ENCODE measurements around the gene C10orf120. TPM values are rescaled to one million over a fixed set of nuclear protein-coding genes. Genes with fewer than 3 reads are reported as not detected.

The C10orf120 gene
- total RNA-seq, 4 donors from 2014 or later = not detected

DNA sequence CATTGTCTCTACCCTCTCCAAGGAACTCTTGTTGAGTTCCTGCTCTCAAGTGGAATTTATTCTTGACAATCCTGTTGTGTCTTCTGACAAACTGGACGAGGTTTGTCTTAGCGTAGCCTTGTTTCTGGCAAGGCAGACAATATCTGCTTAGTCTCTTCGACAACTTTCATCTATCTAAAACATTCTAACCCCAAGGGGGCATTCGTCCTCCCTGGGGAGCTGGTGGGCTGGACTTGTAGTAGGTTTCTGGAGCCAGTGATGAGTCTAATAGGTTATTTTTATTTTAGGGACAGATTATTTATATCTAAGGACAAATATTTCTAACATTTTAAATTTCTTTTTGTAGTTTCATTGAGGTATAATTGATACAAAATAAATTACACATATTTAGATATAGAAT, 7.3 kb upstream of the C10orf120 start:
- in situ Hi-C loops (cut with MboI; ENCODE audit: low pct_ligation_motif_present in 1 of 4, low pct_unique_long_range_greater_than_20kb in 1 of 4, low sequenced_read_pairs in 3 of 4) (no loop called here), intact Hi-C loops (cut with DNase I; ENCODE audit: low total_unique reads) (loop anchor here (10.0 kb wide), 1 partner anchor 62 kb away; no protein-coding TSS in a partner anchor)
- H3K4me3 ChIP-seq = no peak overlapping the region
- H3K27ac ChIP-seq = no peak overlapping the region
- DNase-seq = no peak
- H3K4me1 ChIP-seq = no peaks in the 10 kb centered on the region
- no peaks in the 10 kb centered on the region for H3K36me3 ChIP-seq
- TF ChIP-seq POLR2AphosphoS5 (IDR thresholded peaks at IDR 0.05) (no peak), POLR2A (IDR thresholded peaks at IDR 0.05) (no peak), EP300 (IDR thresholded peaks at IDR 0.05; ENCODE audit: low read depth) (no peak)
- TF ChIP-seq, protein P1, sequence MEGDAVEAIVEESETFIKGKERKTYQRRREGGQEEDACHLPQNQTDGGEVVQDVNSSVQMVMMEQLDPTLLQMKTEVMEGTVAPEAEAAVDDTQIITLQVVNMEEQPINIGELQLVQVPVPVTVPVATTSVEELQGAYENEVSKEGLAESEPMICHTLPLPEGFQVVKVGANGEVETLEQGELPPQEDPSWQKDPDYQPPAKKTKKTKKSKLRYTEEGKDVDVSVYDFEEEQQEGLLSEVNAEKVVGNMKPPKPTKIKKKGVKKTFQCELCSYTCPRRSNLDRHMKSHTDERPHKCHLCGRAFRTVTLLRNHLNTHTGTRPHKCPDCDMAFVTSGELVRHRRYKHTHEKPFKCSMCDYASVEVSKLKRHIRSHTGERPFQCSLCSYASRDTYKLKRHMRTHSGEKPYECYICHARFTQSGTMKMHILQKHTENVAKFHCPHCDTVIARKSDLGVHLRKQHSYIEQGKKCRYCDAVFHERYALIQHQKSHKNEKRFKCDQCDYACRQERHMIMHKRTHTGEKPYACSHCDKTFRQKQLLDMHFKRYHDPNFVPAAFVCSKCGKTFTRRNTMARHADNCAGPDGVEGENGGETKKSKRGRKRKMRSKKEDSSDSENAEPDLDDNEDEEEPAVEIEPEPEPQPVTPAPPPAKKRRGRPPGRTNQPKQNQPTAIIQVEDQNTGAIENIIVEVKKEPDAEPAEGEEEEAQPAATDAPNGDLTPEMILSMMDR (IDR thresholded peaks at IDR 0.05) = no peak
- WGBS, 2 donors (ENCODE audit: low coverage in 1 of 2) = 59 to 65% methylated on average over 4 of the region's 4 CpGs
- peaks cover 40% of the 10 kb centered on the region for H3K27me3 ChIP-seq
- no peaks in the 10 kb centered on the region for H3K9me3 ChIP-seq

GRCh38 chr10:122706467-122706866, 6.8 kb upstream of the C10orf120 start:
- H3K36me3 ChIP-seq = no peaks in the 10 kb centered on the region
- TF ChIP-seq EP300 (IDR thresholded peaks at IDR 0.05; ENCODE audit: low read depth) (no peak), POLR2A (IDR thresholded peaks at IDR 0.05) (no peak), POLR2AphosphoS5 (IDR thresholded peaks at IDR 0.05) (no peak)
- TF ChIP-seq, protein P1 (IDR thresholded peaks at IDR 0.05) = no peak
- H3K27me3 ChIP-seq = peaks cover 35% of the 10 kb centered on the region
- no peak for DNase-seq
- H3K9me3 ChIP-seq = no peaks in the 10 kb centered on the region
- H3K4me3 ChIP-seq = no peak overlapping the region
- in situ Hi-C loops (cut with MboI; ENCODE audit: low pct_ligation_motif_present in 1 of 4, low pct_unique_long_range_greater_than_20kb in 1 of 4, low sequenced_read_pairs in 3 of 4) (no loop called here), intact Hi-C loops (cut with DNase I; ENCODE audit: low total_unique reads) (loop anchor here (10.0 kb wide), 1 partner anchor 62 kb away; no protein-coding TSS in a partner anchor)
- H3K4me1 ChIP-seq = no peaks in the 10 kb centered on the region
- WGBS, 2 donors (ENCODE audit: low coverage in 1 of 2) = 80 to 90% methylated on average over 2 of the region's 2 CpGs
- H3K27ac ChIP-seq = no peak overlapping the region

GRCh38 chr10:122703483-122704448, 4.1 kb upstream of the C10orf120 start:
- Histone ChIP-seq H3K36me3 (no peaks in the 10 kb centered on the region), H3K4me3 (no peak overlapping the region), H3K4me1 (no peaks in the 10 kb centered on the region), H3K9me3 (no peaks in the 10 kb centered on the region), H3K27me3 (peaks cover 12% of the 10 kb centered on the region), H3K27ac (no peak overlapping the region)
- TF ChIP-seq, protein P1 (IDR thresholded peaks at IDR 0.05) = peak; percentile 67 to 77 (median 75)
- TF ChIP-seq EP300 (IDR thresholded peaks at IDR 0.05; ENCODE audit: low read depth) (no peak), POLR2A (IDR thresholded peaks at IDR 0.05) (no peak), POLR2AphosphoS5 (IDR thresholded peaks at IDR 0.05) (no peak)
- WGBS, 2 donors (ENCODE audit: low coverage in 1 of 2) = 15 to 42% methylated on average over 6 to 9 of the region's 9 CpGs
- intact Hi-C loops (cut with DNase I; ENCODE audit: low total_unique reads) (loop anchor here (10.0 kb wide), 1 partner anchor 59 kb away; no protein-coding TSS in a partner anchor), in situ Hi-C loops (cut with MboI; ENCODE audit: low pct_ligation_motif_present in 1 of 4, low pct_unique_long_range_greater_than_20kb in 1 of 4, low sequenced_read_pairs in 3 of 4) (no loop called here)
- peak; percentile 59 for DNase-seq

DNA sequence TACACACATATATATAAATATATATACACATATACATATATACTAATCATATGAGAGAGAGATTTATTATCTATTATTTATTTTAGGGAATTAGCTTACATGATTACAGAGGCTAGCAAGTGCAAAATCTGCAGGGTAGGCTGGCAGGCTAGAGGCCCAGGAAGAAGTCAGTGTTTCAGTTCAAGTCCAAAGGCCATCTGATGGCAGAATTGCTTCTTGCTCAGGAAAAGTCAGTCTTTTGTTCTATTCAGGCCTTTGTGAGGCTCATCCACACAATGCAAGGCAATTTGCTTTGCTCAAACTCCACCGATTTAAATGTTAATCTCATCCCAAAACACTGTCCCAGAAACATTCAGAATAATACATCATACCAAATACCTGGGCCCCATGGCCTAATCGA, 2.6 kb upstream of the C10orf120 start:
- H3K4me1 ChIP-seq = no peaks in the 10 kb centered on the region
- TF ChIP-seq POLR2AphosphoS5 (IDR thresholded peaks at IDR 0.05) (no peak), POLR2A (IDR thresholded peaks at IDR 0.05) (no peak)
- no peak overlapping the region for H3K27ac ChIP-seq
- no peaks in the 10 kb centered on the region for H3K9me3 ChIP-seq
- H3K36me3 ChIP-seq = no peaks in the 10 kb centered on the region
- intact Hi-C loops (cut with DNase I; ENCODE audit: low total_unique reads) (loop anchor here (10.0 kb wide), 1 partner anchor 57 kb away; no protein-coding TSS in a partner anchor), in situ Hi-C loops (cut with MboI; ENCODE audit: low pct_ligation_motif_present in 1 of 4, low pct_unique_long_range_greater_than_20kb in 1 of 4, low sequenced_read_pairs in 3 of 4) (no loop called here)
- H3K27me3 ChIP-seq = peaks cover 4% of the 10 kb centered on the region
- 52 to 57% methylated on average over 2 of the region's 2 CpGs for WGBS, 2 donors (ENCODE audit: low coverage in 1 of 2)
- DNase-seq = no peak
- H3K4me3 ChIP-seq = no peak overlapping the region
